HPDE6-E6E7 (cell line): ENCODE data around the gene C2orf42.
"Not testable (repeated sequence)": the region's sequence is repeated elsewhere in the genome, so short reads cannot be mapped to it uniquely, and the experiment has no call there.

Experiments
- DNase-seq: peaks from one replicate; pipeline ENCODE4 v3.0.0; 2011; ENCODE audit warnings: missing footprints; ENCODE audit errors: extremely low spot score

The C2orf42 gene

GRCh38 chr2:70104231-70105111, 86.3 kb downstream of the C2orf42 start:
- no peak for DNase-seq

GRCh38 chr2:70103531-70104061, 87.2 kb downstream of the C2orf42 start:
- DNase-seq, result no peak

- not testable (repeated sequence) for DNase-seq
Measured at GRCh38 chr2:70102323-70102905, 88.4 kb downstream of the C2orf42 start.

- not testable (repeated sequence) for DNase-seq
Measured at GRCh38 chr2:70101686-70102085, 89.1 kb downstream of the C2orf42 start.

- DNase-seq, result no peak
Measured at GRCh38 chr2:70101174-70101573, 89.6 kb downstream of the C2orf42 start.
